Mesothelial cell of epicardium (in vitro differentiated cells): ENCODE data around the gene TMPRSS6. TPM values are rescaled to one million over a fixed set of nuclear protein-coding genes. Genes with fewer than 3 reads are reported as not detected.

Experiments used
- DNase-seq, 2 experiments: peaks; one replicate each; pipeline ENCODE4 v3.0.0; 2021; ENCODE audit warnings: low spot score in 2 of 2; ENCODE audit not compliant: unreplicated experiment in 2 of 2
- H3K27ac Mint-ChIP-seq: 2 replicates; pipeline ENCODE4 v1.8.0; 2021; ENCODE audit warnings: mixed read lengths
- H3K27me3 Mint-ChIP-seq: 2 replicates; pipeline ENCODE4 v1.8.0; 2021; ENCODE audit warnings: low read depth, mixed read lengths
- H3K36me3 Mint-ChIP-seq: 2 replicates; pipeline ENCODE4 v1.8.0; 2021; ENCODE audit warnings: mixed read lengths
- H3K4me1 Mint-ChIP-seq: 2 replicates; pipeline ENCODE4 v1.8.0; 2021; ENCODE audit warnings: mixed read lengths
- H3K4me3 Mint-ChIP-seq: 2 replicates; pipeline ENCODE4 v1.8.0; 2021; ENCODE audit warnings: mild to moderate bottlenecking, moderate library complexity, mixed read lengths
- H3K9me3 Mint-ChIP-seq: 2 replicates; pipeline ENCODE4 v1.8.0; 2021; ENCODE audit warnings: mixed read lengths
- CTCF ChIP-seq: fragments of 200-600 bp; sonication (generic); IDR thresholded peaks from one replicate; pipeline ENCODE4 v1.5.0; 2021; ENCODE audit warnings: antibody characterized with exemption; ENCODE audit not compliant: unreplicated experiment
- total RNA-seq: library from RNA; stranded (reverse); gene quantifications from 3 replicates; pipeline ENCODE4 v1.2.1, GENCODE V29; 2021

The TMPRSS6 gene
- total RNA-seq, 1 donor from 2014 or later: not detected

- H3K27ac Mint-ChIP-seq: no peak overlapping the region
- TF ChIP-seq CTCF: no peak
- no peak overlapping the region for H3K4me3 Mint-ChIP-seq
- no peaks in the 10 kb centered on the region for H3K9me3 Mint-ChIP-seq
- H3K27me3 Mint-ChIP-seq: no peaks in the 10 kb centered on the region
- peaks cover under 1% of the 10 kb centered on the region for H3K4me1 Mint-ChIP-seq
- DNase-seq: no peak
- no peaks in the 10 kb centered on the region for H3K36me3 Mint-ChIP-seq
These were observed 62.9 kb downstream of the TMPRSS6 start for GRCh38 chr22:37046589-37046988.

- no peak for DNase-seq
- peak; percentile 52 for TF ChIP-seq CTCF
- Mint-ChIP-seq H3K4me3 (no peak overlapping the region), H3K9me3 (no peaks in the 10 kb centered on the region), H3K36me3 (no peaks in the 10 kb centered on the region), H3K27ac (no peak overlapping the region), H3K27me3 (no peaks in the 10 kb centered on the region), H3K4me1 (peaks cover 2% of the 10 kb centered on the region)
These were observed 63.6 kb downstream of the TMPRSS6 start for GRCh38 chr22:37045958-37046357.

- Mint-ChIP-seq H3K9me3 (no peaks in the 10 kb centered on the region), H3K36me3 (no peaks in the 10 kb centered on the region), H3K27ac (no peak overlapping the region), H3K4me1 (peaks cover 2% of the 10 kb centered on the region), H3K4me3 (no peak overlapping the region), H3K27me3 (no peaks in the 10 kb centered on the region)
- DNase-seq: no peak
- no peak for TF ChIP-seq CTCF
These were observed 64.6 kb downstream of the TMPRSS6 start for GRCh38 chr22:37044634-37045625.

- Mint-ChIP-seq H3K9me3 (no peaks in the 10 kb centered on the region), H3K4me3 (no peak overlapping the region)
- peak in 1 of 2 experiments; percentile 65 for DNase-seq
These were observed 65.5 kb downstream of the TMPRSS6 start for GRCh38 chr22:37043828-37044538.

More at GRCh38 chr22:37043828-37044538, 65.5 kb downstream of the TMPRSS6 start:
- peaks cover 2% of the 10 kb centered on the region for H3K4me1 Mint-ChIP-seq
- peak; percentile 33 for TF ChIP-seq CTCF
- H3K27ac Mint-ChIP-seq: no peak overlapping the region
- H3K36me3 Mint-ChIP-seq: no peaks in the 10 kb centered on the region
- H3K27me3 Mint-ChIP-seq: no peaks in the 10 kb centered on the region
